ENCODE results near the gene NDFIP1.

DNA sequence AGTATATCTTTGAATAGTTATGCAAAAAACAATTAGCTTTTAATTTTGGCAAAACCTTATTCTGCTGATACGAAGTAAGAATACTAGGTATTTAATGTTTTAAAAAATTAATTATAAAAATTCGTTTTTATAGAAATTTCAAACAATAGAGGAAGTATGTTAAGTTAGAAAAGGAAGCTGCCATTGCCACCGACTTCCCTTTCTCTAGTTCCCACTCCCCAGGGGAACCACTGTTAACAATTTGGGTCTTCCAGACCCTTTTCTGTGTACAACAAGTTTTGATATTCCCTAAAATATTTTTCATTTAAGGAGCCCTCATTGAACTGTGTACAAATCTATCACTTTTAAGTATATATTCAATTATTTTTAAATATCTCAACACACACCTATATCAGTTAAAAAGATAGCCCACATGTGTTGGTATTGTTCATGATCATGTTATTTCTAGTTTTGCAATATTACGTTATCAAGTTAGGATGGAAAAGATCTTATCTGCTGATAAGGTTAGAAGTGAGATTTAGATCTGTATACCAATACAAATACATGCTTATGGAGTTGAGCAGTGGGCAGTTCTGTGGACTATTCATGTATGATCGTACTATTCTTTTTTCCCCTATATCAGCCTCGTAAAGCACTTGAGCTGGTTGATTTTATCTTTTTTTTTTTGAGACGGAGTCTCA, 25.9 kb downstream of the NDFIP1 start:
- TF ChIP-seq, protein P1, sequence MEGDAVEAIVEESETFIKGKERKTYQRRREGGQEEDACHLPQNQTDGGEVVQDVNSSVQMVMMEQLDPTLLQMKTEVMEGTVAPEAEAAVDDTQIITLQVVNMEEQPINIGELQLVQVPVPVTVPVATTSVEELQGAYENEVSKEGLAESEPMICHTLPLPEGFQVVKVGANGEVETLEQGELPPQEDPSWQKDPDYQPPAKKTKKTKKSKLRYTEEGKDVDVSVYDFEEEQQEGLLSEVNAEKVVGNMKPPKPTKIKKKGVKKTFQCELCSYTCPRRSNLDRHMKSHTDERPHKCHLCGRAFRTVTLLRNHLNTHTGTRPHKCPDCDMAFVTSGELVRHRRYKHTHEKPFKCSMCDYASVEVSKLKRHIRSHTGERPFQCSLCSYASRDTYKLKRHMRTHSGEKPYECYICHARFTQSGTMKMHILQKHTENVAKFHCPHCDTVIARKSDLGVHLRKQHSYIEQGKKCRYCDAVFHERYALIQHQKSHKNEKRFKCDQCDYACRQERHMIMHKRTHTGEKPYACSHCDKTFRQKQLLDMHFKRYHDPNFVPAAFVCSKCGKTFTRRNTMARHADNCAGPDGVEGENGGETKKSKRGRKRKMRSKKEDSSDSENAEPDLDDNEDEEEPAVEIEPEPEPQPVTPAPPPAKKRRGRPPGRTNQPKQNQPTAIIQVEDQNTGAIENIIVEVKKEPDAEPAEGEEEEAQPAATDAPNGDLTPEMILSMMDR (IDR thresholded peaks at IDR 0.05): no peak
- TF ChIP-seq POLR2A (IDR thresholded peaks at IDR 0.05): no peak

All from Peyer's patch (tissue), 4 donors.